GM18517 (cell line): ENCODE data around the gene LDLRAD4.
"Not testable (repeated sequence)": the region's sequence is repeated elsewhere in the genome, so short reads cannot be mapped to it uniquely, and the experiment has no call there.

Experiments
- ATAC-seq: cut with Tn5 transposase; IDR thresholded peaks from one replicate; pipeline ENCODE4 v1.9.1; 2021; ENCODE audit warnings: mild to moderate bottlenecking, moderate library complexity; ENCODE audit not compliant: unreplicated experiment

Gene LDLRAD4

GRCh38 chr18:13245481-13246000, 27.0 kb downstream of the LDLRAD4 start:
- ATAC-seq, result no peak

GRCh38 chr18:13246121-13246520, 27.6 kb downstream of the LDLRAD4 start:
- ATAC-seq, result no peak

- no peak for ATAC-seq
These were observed 28.0 kb downstream of the LDLRAD4 start for GRCh38 chr18:13246591-13246990.

GRCh38 chr18:13247506-13247905, 28.9 kb downstream of the LDLRAD4 start:
- ATAC-seq, result no peak

- ATAC-seq, result no peak
These were observed 34.3 kb downstream of the LDLRAD4 start for GRCh38 chr18:13252686-13253410.

GRCh38 chr18:13253786-13254688, 35.5 kb downstream of the LDLRAD4 start:
- no peak for ATAC-seq

- no peak for ATAC-seq
These were observed 36.7 kb downstream of the LDLRAD4 start for GRCh38 chr18:13254971-13255927.

GRCh38 chr18:13256444-13257305, 38.1 kb downstream of the LDLRAD4 start:
- ATAC-seq, result no peak

GRCh38 chr18:13257361-13257980, 38.9 kb downstream of the LDLRAD4 start:
- no peak for ATAC-seq

- no peak for ATAC-seq
These were observed 40.4 kb downstream of the LDLRAD4 start for GRCh38 chr18:13258921-13259320.

- no peak for ATAC-seq
These were observed 41.1 kb downstream of the LDLRAD4 start for GRCh38 chr18:13259701-13260100.

- ATAC-seq, result no peak
These were observed 41.8 kb downstream of the LDLRAD4 start for GRCh38 chr18:13260197-13260934.

GRCh38 chr18:13260935-13261640, 42.5 kb downstream of the LDLRAD4 start:
- no peak for ATAC-seq

- ATAC-seq, result no peak
These were observed 43.2 kb downstream of the LDLRAD4 start for GRCh38 chr18:13261661-13262357.

- not testable (repeated sequence) for ATAC-seq
These were observed 43.8 kb downstream of the LDLRAD4 start for GRCh38 chr18:13262358-13262680.

GRCh38 chr18:13262839-13263691, 44.5 kb downstream of the LDLRAD4 start:
- ATAC-seq, result no peak
